ENCODE data around the gene SIK3.
"Not testable (repeated sequence)": the region's sequence is repeated elsewhere in the genome, so short reads cannot be mapped to it uniquely, and the experiment has no call there.

Gene SIK3

GRCh38 chr11:117042689-117043088 is 55.5 kb downstream of the SIK3 start:
- DNase-seq, result no peak

- peak; percentile 31 for DNase-seq
Measured at GRCh38 chr11:117039900-117040299, 58.3 kb downstream of the SIK3 start.

GRCh38 chr11:117039270-117039669 is 59.0 kb downstream of the SIK3 start:
- no peak for DNase-seq

- no peak for DNase-seq
Measured at GRCh38 chr11:117037975-117038350, 60.3 kb downstream of the SIK3 start.

GRCh38 chr11:117037279-117037974 is 60.8 kb downstream of the SIK3 start:
- DNase-seq, result no peak

GRCh38 chr11:117034901-117035300 is 63.3 kb downstream of the SIK3 start:
- DNase-seq, result no peak

- DNase-seq, result no peak
Measured at GRCh38 chr11:117026593-117027330, 71.5 kb downstream of the SIK3 start.

GRCh38 chr11:117023707-117024106 is 74.5 kb downstream of the SIK3 start:
- not testable (repeated sequence) for DNase-seq

- DNase-seq, result no peak
Measured at GRCh38 chr11:117023178-117023577, 75.0 kb downstream of the SIK3 start.

- peak; percentile 18 for DNase-seq
Measured at GRCh38 chr11:117022526-117022925, 75.7 kb downstream of the SIK3 start.

GRCh38 chr11:117020869-117021564 is 77.2 kb downstream of the SIK3 start:
- DNase-seq, result peak; percentile 32

GRCh38 chr11:117020287-117020686 is 77.9 kb downstream of the SIK3 start:
- peak; percentile 49 for DNase-seq

- DNase-seq, result peak; percentile 29
Measured at GRCh38 chr11:117019871-117020270, 78.4 kb downstream of the SIK3 start.

- no peak for DNase-seq
Measured at GRCh38 chr11:117017456-117017855, 80.8 kb downstream of the SIK3 start.

GRCh38 chr11:117016747-117017146 is 81.5 kb downstream of the SIK3 start:
- DNase-seq, result no peak

- DNase-seq, result no peak
Measured at GRCh38 chr11:117016246-117016645, 82.0 kb downstream of the SIK3 start.

GRCh38 chr11:117011541-117011898 is 86.7 kb downstream of the SIK3 start:
- peak; percentile 51 for DNase-seq

GRCh38 chr11:117010808-117011540 is 87.3 kb downstream of the SIK3 start:
- DNase-seq, result no peak

- DNase-seq, result no peak
Measured at GRCh38 chr11:117009905-117010605, 88.2 kb downstream of the SIK3 start.

GRCh38 chr11:117005758-117006157 is 92.5 kb downstream of the SIK3 start:
- no peak for DNase-seq

- DNase-seq, result no peak
Measured at GRCh38 chr11:117002639-117003299, 95.5 kb downstream of the SIK3 start.
